Purkinje cell (primary cell): Measurements from ENCODE around the gene CIAO3. TPM values are rescaled to one million over a fixed set of nuclear protein-coding genes. Genes with fewer than 3 reads are reported as not detected.

Experiments used
- polyA plus RNA-seq: library from polyadenylated mRNA; unstranded; fragments of >200 nt; fragmentation: Nextera tagmentation; gene quantifications from 2 replicates; pipeline ENCODE4 v1.2.1, GENCODE V29; 2014

CIAO3 gene
- 1.2 and 3.4 TPM in 2 replicates for polyA plus RNA-seq

DNA sequence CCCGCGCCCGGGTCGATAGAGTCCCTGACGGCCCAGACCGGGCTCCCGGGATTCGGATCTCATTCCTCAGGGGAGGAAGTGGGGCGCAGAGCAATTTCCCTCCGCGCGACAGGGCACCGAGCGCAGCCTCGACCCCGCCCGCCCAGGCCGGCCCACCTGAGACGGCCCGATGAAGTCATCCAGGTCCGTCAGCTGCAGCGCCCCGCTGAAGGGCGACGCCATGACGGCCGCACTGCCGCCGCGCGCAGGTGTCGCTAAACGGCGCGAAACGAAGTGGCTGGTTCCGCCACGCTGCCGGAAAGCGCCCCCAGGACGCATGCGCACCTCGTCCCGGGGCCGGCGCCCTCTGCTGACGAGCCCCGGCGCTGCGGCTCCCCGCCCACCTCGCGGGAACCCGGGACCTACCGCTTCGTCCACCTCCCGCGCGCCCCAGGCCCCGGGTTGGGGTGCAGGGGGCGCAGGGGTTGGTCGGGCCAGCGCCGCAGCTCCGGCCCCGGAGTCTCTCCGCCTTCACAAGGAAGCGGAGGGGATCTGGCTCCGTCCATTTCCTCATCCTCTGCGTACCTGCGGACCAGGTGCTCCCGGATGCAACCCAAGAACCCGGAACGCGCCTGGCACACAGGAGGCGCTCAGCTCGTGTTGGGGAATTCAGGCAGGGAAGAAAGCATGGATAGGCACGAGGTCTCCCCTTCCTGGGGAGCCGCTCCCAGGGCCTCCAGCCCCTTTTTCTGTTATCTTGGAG lies at the start of gene CIAO3:
Gene CIAO3, minus strand, starts transcription at position 234 of the 742 bp plus-strand sequence. Its CDS starts 12 bp downstream, at position 222.

DNA sequence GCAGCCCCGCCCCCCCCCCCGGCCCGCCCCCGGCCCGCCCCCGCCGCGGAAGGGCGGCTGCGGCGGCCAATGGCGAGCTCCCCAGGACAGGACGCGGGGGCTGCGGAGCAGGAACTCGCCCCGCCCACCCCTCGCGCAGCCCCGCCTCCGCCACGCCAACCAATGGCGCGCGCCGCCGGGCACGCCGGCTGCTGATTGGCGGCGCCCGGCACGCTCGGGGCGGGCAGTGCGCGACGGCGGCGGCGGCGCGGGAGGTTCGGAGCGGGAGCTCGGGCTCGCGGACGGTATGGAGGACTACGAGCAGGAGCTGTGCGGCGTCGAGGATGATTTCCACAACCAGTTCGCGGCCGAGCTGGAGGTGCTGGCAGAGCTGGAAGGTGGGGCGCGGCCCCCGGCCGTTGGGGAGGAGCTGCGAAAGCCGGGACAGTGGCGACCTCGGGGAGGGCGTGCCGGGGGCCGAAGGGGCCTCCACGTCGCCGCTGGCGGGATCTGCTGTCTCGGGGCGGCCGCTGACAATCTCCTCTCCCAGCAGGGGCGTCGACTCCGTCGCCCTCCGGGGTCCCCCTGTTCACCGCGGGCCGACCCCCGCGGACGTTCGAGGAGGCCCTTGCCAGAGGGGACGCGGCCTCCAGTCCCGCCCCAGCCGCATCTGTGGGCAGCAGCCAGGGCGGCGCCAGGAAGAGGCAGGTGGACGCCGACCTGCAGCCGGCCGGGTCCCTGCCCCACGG lies 47.8 kb upstream of the CIAO3 start, which contains the start of gene CHTF18:
Gene CHTF18, plus strand, starts transcription at position 222 of the 728 bp plus-strand sequence. Its CDS starts 65 bp downstream, at position 287.

DNA sequence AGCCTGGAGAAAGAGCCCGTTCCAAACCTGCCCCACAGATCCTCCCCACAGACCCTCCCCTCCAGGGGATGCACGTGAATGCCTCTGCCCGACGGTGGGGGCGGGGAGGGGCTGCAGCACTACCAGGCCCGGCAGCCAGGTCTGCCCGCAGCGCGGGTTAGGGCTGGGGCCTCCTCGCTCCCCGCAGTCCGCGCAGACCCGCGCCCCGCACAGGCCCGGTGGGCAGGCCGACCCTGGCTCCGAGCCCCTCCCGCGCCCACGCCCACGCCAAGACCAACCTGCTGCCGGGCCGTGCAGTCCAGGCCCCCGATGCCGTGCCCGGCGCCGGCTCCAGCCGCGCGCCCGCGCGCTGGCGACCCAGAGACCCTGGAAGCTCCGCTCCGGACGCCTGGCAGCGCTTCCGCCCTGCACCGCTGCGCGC lies 47.2 kb upstream of the CIAO3 start, which contains the start of gene RPUSD1:
Gene RPUSD1, minus strand, starts transcription at position 404 of the 421 bp plus-strand sequence. CDS start 644 bp downstream, outside the sequence.

DNA sequence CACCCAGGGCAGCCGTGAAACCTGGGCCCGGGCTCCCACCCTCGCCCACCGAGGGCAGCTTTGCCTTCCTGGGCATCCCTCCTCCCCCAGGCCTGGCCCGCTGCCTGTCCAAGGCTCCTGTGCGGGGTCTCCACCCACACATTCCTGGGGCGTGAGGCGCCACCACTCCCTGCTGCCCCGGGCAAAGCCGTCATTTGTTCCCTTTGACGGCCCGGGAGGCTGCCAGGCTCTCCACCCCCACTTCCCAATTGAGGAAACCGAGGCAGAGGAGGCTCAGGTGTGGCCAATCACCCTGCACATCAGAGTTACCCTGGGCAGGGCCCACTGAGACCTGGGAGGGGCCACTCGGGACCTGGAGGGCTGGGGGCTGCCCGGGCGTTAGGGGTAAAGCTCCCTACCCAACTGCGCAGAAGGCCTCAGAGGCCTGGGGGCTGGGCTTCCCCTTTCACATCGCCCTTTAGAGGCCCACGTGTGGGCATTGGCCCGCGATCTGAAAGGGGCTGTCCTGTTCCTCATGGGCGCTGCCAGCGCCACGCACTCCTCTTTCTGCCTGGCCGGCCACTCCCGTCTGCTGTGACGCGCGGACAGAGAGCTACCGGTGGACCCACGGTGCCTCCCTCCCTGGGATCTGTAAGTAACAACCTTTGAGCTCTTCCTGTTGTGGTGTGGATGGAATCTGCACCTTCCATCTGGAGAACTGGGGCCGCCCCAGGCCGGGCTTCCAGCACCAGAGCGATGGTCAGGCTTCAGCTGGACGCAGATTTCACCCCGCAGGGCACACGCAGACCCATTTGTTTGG lies 19.9 kb upstream of the CIAO3 start, which contains the start of gene MSLN:
Gene MSLN, plus strand, starts transcription at position 190 of the 799 bp plus-strand sequence. CDS start 1,947 bp downstream, outside the sequence.

DNA sequence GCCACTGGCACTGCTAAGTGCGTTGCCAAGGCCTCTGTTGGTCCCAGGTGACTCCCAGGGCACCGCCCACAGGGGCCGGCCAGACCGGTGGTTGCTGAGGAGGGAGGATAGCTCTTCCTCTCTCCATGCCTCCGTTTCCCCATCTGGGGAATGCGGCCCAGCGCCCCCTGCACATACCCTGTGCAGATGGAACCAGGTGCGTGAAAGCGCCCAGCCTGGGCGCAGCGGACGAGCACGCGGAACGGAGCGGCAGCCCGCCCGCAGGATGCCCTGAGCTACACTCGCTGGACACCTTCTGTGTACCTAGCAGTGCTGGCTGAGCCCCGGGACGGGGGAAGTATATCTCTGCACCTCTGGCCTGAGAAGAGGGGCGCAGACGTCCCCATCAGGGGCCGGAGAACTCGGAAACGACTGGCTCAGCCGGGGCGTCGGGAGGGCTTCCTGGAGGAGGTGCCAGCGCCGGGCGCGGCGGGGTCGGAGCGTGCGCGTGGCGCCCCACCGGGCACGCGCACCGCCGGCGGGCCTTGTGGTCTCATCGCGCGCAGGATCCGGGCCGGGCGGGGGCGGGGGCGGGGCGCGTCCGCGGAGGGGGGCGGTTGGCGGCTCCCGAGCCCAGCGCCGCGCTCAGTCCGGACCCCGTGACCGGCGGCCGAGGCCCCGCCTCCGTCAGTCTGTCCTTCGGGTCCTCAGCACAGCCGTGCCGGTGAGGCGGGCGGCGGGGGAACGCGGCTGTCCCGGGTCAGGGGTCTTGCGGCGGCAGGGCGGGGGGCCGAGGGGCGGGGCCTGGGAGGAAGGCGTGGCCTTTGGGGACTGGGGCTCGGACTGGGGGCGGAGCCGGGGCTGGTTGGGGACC lies 14.1 kb downstream of the CIAO3 start, which contains the start of the genes CCDC78 and HAGHL:
Gene CCDC78, minus strand, starts transcription at position 6 of the 853 bp plus-strand sequence. CDS start 76 bp downstream, outside the sequence.
Gene HAGHL, plus strand, starts transcription at position 669 of the 853 bp plus-strand sequence. CDS start 404 bp downstream, outside the sequence.

DNA sequence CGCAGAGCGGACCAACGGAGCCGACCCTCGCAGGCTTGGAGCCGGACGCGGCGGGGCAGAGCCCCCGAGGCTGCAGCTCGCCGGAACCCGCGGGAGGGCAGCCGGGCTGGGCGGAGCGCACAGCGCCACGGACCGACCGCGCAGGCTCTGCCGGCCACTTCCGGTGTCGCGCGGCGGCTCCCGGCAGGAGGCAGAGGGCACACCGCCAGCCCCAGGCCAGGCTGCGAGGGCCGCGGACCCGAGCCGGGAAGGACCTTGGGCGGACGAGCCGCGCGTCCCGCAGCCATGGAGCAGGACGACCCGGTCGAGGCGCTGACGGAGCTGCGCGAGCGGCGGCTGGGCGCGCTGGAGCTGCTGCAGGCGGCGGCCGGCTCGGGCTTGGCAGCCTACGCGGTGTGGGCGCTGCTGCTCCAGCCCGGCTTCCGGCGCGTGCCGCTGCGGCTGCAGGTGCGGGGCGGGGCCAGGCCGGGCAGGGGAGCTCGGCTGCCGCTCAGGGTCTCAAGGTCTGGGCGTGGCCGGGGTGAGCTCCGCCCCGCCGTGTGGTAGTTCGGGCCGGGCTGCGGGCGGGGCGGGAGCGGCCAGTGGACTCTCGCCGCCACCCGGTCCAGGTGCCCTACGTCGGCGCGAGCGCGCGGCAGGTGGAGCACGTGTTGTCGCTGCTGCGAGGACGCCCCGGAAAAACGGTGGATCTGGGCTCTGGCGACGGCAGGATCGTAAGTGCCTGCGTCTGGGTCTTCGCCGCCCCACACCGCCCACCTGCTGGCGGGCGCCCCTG lies 19.6 kb downstream of the CIAO3 start, which contains the start of gene ANTKMT:
Gene ANTKMT, plus strand, starts transcription at position 157 of the 775 bp plus-strand sequence. Its CDS starts 129 bp downstream, at position 286.

DNA sequence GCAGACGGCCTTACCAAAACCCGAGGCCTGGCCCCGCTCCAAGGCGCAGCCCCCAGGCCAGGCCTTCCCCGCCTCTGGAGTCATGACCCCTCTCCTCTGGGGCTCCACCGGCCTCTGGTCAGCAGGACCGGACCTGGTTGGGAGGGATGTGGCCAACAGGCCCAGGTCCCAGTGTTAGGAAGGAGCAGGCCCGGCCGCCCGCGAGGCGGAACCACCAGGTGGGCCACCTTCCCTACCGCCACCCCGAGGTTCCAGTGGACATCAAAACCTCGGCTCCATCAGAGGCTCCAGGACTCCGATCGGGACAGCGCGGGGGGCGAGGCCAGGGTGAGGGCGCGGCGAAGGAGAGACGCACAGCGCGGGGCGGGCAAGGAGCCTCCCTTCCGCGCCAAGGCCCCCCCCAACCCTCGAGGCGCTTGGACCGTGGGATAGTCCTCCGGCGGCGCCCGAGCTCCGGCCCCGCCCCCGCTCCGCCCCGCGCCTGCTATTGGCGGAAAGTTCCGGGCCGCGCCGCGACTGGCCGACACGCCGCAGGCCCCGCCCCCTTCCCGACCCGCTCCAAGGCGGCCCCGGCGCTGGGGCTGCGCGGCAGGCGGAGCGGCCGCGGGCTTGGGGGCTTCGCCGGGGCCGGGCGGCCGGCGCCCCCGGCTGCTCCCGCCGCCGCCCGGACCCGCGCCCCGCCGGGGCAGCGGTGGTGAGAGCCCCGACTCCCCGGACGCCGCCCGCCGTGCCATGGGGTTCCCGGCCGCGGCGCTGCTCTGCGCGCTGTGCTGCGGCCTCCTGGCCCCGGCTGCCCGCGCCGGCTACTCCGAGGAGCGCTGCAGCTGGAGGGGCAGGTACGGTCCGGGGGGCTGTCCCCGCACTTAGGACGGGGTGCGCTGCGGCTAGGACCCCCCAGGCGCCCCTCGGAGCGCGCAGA lies 26.0 kb downstream of the CIAO3 start, which contains the start of gene METRN:
Gene METRN, plus strand, starts transcription at position 561 of the 919 bp plus-strand sequence. Its CDS starts 172 bp downstream, at position 733.

DNA sequence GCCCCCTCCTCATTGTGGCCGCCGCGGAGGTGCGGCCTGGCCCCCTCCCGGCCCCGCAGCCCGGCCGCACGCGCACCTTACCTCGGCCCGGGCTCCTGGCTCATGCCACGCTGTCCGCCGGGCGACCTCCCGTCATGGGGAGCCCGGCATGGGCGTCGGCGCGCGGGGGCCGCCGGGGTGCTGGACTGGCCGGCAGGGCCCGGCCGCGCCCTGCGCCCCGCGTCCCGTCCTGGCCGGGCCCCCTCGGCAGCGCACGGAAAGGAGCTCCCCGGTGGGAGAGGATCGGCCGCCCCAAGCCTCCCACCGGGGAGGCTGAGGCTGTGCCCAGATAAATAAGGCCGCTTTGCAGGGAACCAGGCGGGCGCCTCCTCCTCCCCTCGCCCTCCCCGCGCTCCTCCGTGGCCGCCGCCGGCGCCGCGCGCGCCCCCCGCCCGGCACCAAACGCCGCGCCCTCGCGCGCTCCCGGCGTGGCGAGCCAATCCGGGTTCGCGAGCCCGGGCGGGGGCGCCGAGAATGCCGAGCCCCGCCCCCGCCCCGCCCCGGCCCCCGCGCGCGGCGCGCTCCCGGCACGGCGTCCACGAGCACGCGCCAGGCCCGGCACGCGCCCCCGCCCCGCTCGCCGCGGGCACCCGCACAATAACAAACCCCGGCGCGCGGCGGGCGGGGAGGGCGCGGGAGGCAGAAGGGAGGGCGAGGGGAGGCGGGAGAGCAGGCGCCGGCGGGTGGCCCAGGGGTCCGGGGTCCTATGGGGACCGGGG lies 35.2 kb downstream of the CIAO3 start, which contains the start of gene FBXL16:
Gene FBXL16, minus strand, starts transcription at position 371 of the 758 bp plus-strand sequence. CDS start 8,396 bp downstream, outside the sequence.

DNA sequence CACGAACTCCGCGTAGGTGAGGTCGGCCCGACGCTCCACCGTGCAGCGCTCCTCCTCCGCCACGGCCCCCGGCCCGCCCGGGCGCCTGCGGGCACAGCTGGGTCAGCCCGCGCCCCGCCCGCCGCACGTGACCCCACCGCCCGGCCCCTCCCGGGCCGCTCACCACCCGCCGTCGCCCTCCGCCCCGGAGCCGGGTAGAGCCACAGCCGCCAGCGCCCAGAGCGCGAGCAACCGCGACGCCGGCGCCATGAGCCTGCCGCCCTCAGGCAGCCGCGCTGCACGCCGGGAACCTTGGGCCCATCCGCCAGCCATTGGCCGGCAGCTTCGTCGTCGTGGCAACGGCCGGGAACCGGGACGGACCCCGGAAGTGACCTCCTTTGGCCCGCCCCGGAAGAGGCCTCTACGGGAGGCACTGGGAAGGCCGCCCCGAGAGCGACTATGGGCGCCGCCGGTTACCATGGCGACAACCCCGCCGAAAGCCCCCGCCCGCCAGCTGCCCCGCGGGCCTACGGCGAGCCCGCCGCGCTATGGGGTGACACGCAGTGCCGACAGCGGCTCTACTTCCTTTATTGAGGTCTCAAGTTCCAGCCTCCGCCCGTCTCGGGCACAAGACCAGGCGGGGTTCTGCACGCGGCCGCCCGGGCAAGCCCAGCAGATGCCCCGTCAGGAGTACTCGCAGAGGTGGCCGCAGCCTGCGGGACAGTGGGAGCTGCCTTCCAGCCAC lies 56.6 kb downstream of the CIAO3 start, which contains the start of gene JMJD8:
Gene JMJD8, minus strand, starts transcription at position 264 of the 724 bp plus-strand sequence. Its CDS starts 15 bp downstream, at position 249.

DNA sequence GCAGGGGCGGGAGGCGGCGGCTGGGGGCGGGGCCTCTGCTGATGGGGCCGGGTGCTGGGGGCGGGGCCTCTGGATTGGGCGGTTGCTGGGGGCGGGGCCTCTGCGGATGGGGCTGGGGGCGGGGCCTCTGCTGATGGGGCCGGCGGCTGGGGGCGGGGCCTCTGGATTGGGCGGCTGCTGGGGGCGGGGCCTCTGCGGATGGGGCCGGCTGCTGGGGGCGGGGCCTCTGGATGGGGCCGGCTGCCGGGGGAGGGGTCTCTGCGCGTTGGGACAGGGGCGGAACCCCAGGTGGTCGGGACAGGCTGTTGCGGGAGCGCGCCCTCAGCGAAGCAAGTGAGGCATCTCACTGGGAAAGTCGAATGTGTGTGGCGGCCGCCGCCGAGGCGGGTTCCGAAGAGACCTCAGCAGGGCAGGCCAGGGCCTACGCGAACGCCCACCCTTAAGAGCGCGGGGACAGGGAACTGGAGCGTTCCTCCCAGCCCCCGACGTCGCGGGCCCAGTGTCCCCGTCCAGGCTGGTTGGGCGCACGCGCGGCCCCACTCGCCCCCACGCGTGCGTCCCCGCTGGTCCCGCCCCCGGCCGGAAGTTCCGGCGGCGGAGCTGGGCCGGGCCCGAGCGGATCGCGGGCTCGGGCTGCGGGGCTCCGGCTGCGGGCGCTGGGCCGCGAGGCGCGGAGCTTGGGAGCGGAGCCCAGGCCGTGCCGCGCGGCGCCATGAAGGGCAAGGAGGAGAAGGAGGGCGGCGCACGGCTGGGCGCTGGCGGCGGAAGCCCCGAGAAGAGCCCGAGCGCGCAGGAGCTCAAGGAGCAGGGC lies 60.8 kb downstream of the CIAO3 start, which contains the start of gene STUB1:
Gene STUB1, plus strand, starts transcription at position 597 of the 811 bp plus-strand sequence. Its CDS starts 116 bp downstream, at position 713.

Other genes starting within 250 kb of the CIAO3 start
- 0.31 and 0.76 TPM in 2 replicates for gene CAPN15, start 213.3 kb downstream of the CIAO3 start, polyA plus RNA-seq
- not detected in 2 replicates for gene PRR35, start 180.6 kb downstream of the CIAO3 start, polyA plus RNA-seq
- gene NHLRC4, start 174.0 kb downstream of the CIAO3 start, polyA plus RNA-seq = not detected in 2 replicates
- 0.84 and 1.6 TPM in 2 replicates for gene PIGQ, start 171.0 kb downstream of the CIAO3 start, polyA plus RNA-seq
- gene RAB40C, start 150.9 kb downstream of the CIAO3 start, polyA plus RNA-seq = 0.60 and 4.0 TPM in 2 replicates
- 0.16 and 0.27 TPM in 2 replicates for gene WFIKKN1, start 110.0 kb downstream of the CIAO3 start, polyA plus RNA-seq
- gene METTL26, start 104.7 kb downstream of the CIAO3 start, polyA plus RNA-seq = 32.5 and 32.9 TPM in 2 replicates
- 3.1 and 7.9 TPM in 2 replicates for gene MCRIP2, start 99.2 kb downstream of the CIAO3 start, polyA plus RNA-seq
- 1.5 and 2.0 TPM in 2 replicates for gene WDR90, start 91.6 kb downstream of the CIAO3 start, polyA plus RNA-seq
- 7.1 and 8.1 TPM in 2 replicates for gene RHOT2, start 72.9 kb downstream of the CIAO3 start, polyA plus RNA-seq
- 0.89 and 2.3 TPM in 2 replicates for gene RHBDL1, start 65.3 kb downstream of the CIAO3 start, polyA plus RNA-seq
- 61.7 and 72.9 TPM in 2 replicates for gene STUB1, start 60.6 kb downstream of the CIAO3 start, polyA plus RNA-seq
- gene JMJD8, start 56.7 kb downstream of the CIAO3 start, polyA plus RNA-seq = 7.3 and 7.9 TPM in 2 replicates
- 0.24 and 0.59 TPM in 2 replicates for gene WDR24, start 50.6 kb downstream of the CIAO3 start, polyA plus RNA-seq
- gene FBXL16, start 35.2 kb downstream of the CIAO3 start, polyA plus RNA-seq = 8.0 and 22.9 TPM in 2 replicates
- gene METRN, start 25.9 kb downstream of the CIAO3 start, polyA plus RNA-seq = 0.09 and 0.34 TPM in 2 replicates
- 8.9 and 12.8 TPM in 2 replicates for gene ANTKMT, start 19.9 kb downstream of the CIAO3 start, polyA plus RNA-seq
- gene CCDC78, start 14.6 kb downstream of the CIAO3 start, polyA plus RNA-seq = not detected in 2 replicates
- gene HAGHL, start 13.9 kb downstream of the CIAO3 start, polyA plus RNA-seq = 0.38 and 3.0 TPM in 2 replicates
- not detected in 2 replicates for gene MSLN, start 19.7 kb upstream of the CIAO3 start, polyA plus RNA-seq
- gene RPUSD1, start 47.4 kb upstream of the CIAO3 start, polyA plus RNA-seq = 2.8 and 5.1 TPM in 2 replicates
- 0.39 and 1.4 TPM in 2 replicates for gene CHTF18, start 47.6 kb upstream of the CIAO3 start, polyA plus RNA-seq
- 2,278 and 2,470 TPM in 2 replicates for gene GNG13, start 59.7 kb upstream of the CIAO3 start, polyA plus RNA-seq
- gene LMF1, start 230.0 kb upstream of the CIAO3 start, polyA plus RNA-seq = 4.4 and 7.5 TPM in 2 replicates
- gene SOX8, start 240.8 kb upstream of the CIAO3 start, polyA plus RNA-seq = 0.12 and 0.13 TPM in 2 replicates